Stimulated activated effector memory CD8-positive, alpha-beta T cell treated with anti-CD3 and anti-CD28 coated beads, Interleukin-12 subunit alpha, Interleukin-12 subunit beta, amount 100 ng/mL, for 72 hours (primary cell): Measurements from ENCODE around the gene CRAMP1.
"Not testable (repeated sequence)": the region's sequence is repeated elsewhere in the genome, so short reads cannot be mapped to it uniquely, and the experiment has no call there.

Source experiments
- ATAC-seq: fragments of 150-1000 bp; cut with Tn5 transposase; 2 replicates; pipeline ENCODE4 v1.10.0; 2021
- DNase-seq, 2 donors: peaks; one replicate each; pipeline ENCODE4 v3.0.0; 2021 to 2022; ENCODE audit warnings: low spot score in 2 of 2
- H3K27ac Mint-ChIP-seq: one replicate; pipeline ENCODE4 v1.8.0; 2022; ENCODE audit warnings: mild to moderate bottlenecking, mixed read lengths
- H3K36me3 Mint-ChIP-seq: one replicate; pipeline ENCODE4 v1.8.0; 2022; ENCODE audit warnings: mild to moderate bottlenecking, mixed read lengths
- H3K4me1 Mint-ChIP-seq: one replicate; pipeline ENCODE4 v1.8.0; 2022; ENCODE audit warnings: mixed read lengths
- H3K4me3 Mint-ChIP-seq: one replicate; pipeline ENCODE4 v1.8.0; 2022; ENCODE audit warnings: mild to moderate bottlenecking, mixed read lengths
- H3K9me3 Mint-ChIP-seq: one replicate; pipeline ENCODE4 v1.8.0; 2022; ENCODE audit warnings: mixed read lengths

The CRAMP1 gene

DNA sequence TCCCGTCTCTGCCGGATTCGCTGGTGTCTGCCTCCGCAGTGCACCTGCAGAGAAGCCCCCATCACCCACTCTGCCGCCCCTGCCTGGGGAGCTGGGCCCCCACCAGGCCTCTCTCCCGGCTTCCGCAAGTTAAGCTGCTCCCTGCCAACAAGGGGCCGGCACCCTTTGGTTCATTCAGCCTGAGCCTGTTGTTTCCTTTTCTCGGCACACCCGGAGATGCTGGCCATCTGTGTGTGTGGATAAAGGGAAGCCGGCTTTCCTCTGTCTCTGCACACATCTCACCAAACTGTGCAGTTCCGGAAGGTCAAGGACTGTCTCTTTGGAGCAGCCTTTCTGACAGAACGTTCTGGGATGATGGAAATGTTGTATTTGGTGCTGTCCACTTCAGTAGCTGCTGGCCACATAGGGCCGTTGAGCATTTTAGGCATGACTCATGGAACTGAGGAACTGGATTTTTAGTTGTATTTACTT is 100.7 kb downstream of the CRAMP1 start:
- H3K27ac Mint-ChIP-seq = peak overlapping the region; percentile 54
- DNase-seq (no peak), ATAC-seq (no peak)
- H3K36me3 Mint-ChIP-seq = peaks cover 21% of the 10 kb centered on the region
- no peaks in the 10 kb centered on the region for H3K9me3 Mint-ChIP-seq
- no peak overlapping the region for H3K4me3 Mint-ChIP-seq
- H3K4me1 Mint-ChIP-seq = peaks cover 24% of the 10 kb centered on the region

DNA sequence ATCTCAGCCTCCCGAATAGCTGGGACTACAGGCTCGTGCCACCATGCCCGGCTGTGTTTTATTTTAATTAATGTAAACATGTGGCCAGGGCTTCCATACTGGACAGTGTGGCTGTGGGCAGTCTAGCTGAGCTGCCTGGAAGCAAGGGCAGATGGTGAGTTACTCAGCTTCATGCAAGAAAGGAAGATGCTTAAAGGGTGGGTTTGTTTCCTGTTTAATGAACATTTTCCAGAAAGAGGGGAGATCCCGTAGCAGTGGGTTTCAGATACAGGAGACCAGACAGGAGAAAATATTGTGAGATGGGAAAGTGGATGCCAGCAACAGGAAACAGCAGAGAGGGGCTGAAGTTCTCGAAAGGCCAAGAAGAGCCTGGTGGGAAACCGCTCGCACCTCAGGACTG is 101.2 kb downstream of the CRAMP1 start:
- peaks cover 21% of the 10 kb centered on the region for H3K36me3 Mint-ChIP-seq
- peak overlapping the region; percentile 54 for H3K27ac Mint-ChIP-seq
- peaks cover 21% of the 10 kb centered on the region for H3K4me1 Mint-ChIP-seq
- H3K4me3 Mint-ChIP-seq = no peak overlapping the region
- no peak for ATAC-seq
- H3K9me3 Mint-ChIP-seq = no peaks in the 10 kb centered on the region
- DNase-seq = no peak

DNA sequence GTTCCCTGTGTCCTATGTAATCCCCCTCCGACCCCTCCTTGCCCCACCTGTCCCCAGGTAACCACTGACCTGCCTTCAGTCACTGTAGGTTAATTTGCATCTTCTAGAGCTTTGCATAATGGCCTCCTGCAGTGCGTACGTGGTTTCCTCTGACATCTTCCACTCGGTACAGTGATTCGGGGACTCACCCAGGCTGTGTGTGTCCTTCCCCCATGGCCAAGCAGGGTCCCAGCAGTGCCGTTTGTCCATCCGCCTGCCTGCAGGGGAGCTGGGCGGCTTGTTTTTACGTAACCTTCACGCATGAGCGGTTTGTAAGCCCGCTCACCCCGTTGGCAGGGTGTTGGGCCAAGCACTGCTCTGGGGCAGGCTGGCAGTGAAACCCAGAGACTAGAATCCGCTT is 101.8 kb downstream of the CRAMP1 start:
- no peak for DNase-seq
- no peak overlapping the region for H3K27ac Mint-ChIP-seq
- peaks cover 25% of the 10 kb centered on the region for H3K4me1 Mint-ChIP-seq
- no peaks in the 10 kb centered on the region for H3K9me3 Mint-ChIP-seq
- no peak for ATAC-seq
- H3K36me3 Mint-ChIP-seq = peaks cover 21% of the 10 kb centered on the region
- no peak overlapping the region for H3K4me3 Mint-ChIP-seq

DNA sequence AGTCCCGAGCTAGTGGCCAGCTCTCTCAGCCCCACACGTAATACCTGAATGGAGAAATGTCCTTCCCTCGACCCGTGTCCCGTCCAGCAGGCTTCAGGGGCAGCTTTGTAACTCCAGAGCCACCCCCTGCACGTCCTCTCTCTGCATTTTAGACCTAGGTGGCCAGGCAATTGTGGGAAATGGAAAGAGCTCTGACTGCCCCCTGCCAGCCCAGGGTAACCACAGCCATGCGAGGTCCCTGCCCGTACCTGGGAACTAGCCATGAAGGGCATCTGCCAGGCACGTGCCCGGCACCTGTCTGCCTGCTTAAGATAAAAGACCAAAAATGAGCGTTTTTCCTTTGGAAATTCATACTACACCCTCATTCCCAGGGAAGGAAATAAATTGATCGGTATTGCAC is 103.1 kb downstream of the CRAMP1 start:
- Mint-ChIP-seq H3K27ac (peak overlapping the region; percentile 84), H3K36me3 (peaks cover 21% of the 10 kb centered on the region), H3K9me3 (no peaks in the 10 kb centered on the region), H3K4me1 (peaks cover 28% of the 10 kb centered on the region), H3K4me3 (no peak overlapping the region)
- no peak for ATAC-seq
- no peak for DNase-seq

DNA sequence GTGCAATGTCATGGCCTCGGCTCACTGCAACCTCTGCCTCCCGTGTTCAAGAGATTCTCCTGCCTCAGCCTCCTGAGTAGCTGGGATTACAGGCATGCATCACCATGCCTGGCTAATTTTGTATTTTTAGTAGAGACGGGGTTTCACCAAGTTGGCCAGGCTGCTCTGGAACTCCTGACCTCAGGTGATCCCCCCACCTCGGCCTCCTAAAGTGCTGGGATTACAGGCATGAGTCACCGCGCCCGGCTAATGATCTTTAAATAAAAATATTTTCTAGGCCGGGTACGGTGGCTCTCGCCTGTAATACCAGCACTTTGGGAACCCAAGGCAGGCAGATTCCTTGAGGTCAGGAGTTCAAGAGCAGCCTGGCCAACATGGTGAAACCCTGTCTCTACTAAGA is 106.1 kb downstream of the CRAMP1 start:
- H3K27ac Mint-ChIP-seq = peak overlapping the region; percentile 40
- H3K4me1 Mint-ChIP-seq = peaks cover 25% of the 10 kb centered on the region
- not testable (repeated sequence) for DNase-seq, H3K9me3 Mint-ChIP-seq, ATAC-seq, H3K4me3 Mint-ChIP-seq, H3K36me3 Mint-ChIP-seq

DNA sequence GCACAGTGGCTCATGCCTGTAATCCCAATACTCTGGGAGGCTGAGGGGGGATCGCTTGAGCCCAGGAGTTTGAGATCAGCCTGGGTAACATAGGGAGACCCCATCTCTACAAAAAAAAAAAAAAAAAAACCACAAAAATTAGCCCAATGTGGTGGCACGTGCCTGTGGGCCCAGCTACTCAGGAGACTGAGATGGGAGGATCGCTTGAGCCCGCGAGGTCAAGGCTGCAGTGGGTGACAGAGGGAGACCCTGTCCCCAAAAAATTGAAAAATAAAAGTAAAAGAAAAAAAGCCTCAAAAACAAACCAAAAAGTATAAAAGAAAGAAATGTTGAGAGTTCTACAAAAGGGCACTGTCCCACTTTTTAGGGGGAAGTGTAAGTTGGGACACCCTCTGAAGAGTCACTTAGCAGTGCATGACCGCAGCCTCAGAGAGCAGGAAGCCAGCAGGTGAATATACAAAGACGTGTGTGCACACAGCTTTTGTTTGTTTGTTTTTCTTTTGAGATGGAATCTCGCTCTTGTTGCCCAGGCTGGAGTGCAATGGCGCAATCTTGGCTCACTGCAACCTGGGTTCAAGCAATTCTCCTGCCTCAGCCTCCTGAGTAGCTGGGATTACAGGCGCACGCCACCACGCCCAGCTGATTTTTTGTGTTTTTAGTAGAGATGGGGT is 107.5 kb downstream of the CRAMP1 start:
- peaks cover 27% of the 10 kb centered on the region for H3K4me1 Mint-ChIP-seq
- DNase-seq, H3K4me3 Mint-ChIP-seq, H3K36me3 Mint-ChIP-seq, H3K9me3 Mint-ChIP-seq: not testable (repeated sequence)
- ATAC-seq = peak; percentile 60
- H3K27ac Mint-ChIP-seq = peak overlapping the region; percentile 58

DNA sequence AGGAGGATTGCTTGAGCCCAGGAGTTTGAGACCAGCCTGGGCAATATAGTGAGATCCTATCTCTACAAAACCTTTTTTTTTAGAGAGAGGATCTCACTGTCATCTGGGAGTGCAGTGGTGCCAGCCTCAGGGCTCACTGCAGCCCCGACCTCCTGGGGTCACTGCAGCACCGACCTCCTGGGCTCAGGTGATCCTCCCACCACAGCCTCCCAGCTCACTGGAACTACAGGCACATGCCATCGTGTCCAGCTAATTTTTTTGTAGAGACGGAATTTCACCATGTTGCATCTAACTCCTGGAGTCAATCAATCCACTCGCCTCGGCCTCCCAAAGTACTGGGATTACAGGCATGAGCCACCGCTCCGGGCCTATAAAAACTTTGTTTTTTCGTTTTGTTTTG is 109.2 kb downstream of the CRAMP1 start:
- Mint-ChIP-seq H3K27ac (peak overlapping the region; percentile 17), H3K9me3 (no peaks in the 10 kb centered on the region), H3K4me1 (peaks cover 22% of the 10 kb centered on the region), H3K4me3 (no peak overlapping the region), H3K36me3 (peaks cover 9% of the 10 kb centered on the region)
- no peak for ATAC-seq
- no peak for DNase-seq

DNA sequence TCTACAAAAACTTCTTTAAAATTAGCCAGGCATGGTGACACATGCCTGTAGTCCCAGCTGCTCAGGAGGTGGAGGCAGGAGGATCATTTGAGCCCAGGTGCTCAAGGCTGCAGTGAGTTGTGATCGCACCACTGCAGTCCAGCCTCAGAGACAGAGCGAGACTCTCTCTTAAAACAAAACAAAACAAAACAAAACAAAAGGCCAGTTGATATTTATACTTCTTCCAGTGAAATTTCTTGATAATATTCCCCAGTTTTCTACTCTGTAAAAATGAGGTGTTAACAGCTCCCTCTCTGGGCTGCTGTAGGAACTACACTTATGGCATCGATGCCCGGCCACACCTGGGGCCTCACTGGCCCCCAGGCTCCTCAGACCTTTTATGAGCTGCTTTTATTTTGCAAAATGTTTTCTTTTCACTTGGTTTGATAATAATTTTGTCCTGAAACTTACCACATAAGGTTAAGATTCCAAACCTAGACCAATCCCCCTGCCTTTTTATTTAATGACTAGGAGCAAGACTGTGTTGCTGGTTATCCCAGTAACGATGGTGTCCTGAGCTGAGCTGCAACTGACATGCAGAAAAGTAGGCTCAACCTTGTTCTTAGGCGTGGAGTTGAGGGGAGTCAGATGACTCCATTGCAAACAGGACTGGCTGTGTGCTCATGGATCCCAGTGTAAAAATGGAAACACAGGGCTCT is 111.4 kb downstream of the CRAMP1 start:
- DNase-seq = peak; percentile 27 to 65
- Mint-ChIP-seq H3K4me1 (peaks cover 31% of the 10 kb centered on the region), H3K9me3 (no peaks in the 10 kb centered on the region), H3K27ac (peak overlapping the region; percentile 17), H3K4me3 (no peak overlapping the region), H3K36me3 (peaks cover 28% of the 10 kb centered on the region)
- no peak for ATAC-seq

DNA sequence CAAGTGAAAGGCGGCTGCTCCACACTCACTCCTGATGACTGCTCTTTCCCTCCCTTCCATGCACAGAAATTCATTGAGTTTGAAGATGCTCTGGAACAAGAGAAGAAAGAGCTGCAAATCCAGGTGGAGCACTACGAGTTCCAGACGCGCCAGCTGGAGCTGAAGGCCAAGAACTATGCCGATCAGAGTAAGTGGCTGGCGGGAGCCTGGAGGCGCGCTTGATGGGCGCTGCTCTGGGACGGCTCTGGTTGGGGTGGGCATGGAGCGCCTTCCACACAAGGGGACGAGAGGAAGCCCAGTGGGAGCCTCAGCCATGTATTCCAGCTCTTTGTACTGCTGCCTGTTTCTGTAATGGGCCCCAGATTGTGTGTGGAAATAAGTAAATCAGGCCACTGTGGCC is 112.3 kb downstream of the CRAMP1 start:
- Mint-ChIP-seq H3K36me3 (peaks cover 37% of the 10 kb centered on the region), H3K27ac (no peak overlapping the region), H3K9me3 (no peaks in the 10 kb centered on the region), H3K4me3 (no peak overlapping the region), H3K4me1 (peaks cover 25% of the 10 kb centered on the region)
- ATAC-seq (no peak), DNase-seq (no peak)

DNA sequence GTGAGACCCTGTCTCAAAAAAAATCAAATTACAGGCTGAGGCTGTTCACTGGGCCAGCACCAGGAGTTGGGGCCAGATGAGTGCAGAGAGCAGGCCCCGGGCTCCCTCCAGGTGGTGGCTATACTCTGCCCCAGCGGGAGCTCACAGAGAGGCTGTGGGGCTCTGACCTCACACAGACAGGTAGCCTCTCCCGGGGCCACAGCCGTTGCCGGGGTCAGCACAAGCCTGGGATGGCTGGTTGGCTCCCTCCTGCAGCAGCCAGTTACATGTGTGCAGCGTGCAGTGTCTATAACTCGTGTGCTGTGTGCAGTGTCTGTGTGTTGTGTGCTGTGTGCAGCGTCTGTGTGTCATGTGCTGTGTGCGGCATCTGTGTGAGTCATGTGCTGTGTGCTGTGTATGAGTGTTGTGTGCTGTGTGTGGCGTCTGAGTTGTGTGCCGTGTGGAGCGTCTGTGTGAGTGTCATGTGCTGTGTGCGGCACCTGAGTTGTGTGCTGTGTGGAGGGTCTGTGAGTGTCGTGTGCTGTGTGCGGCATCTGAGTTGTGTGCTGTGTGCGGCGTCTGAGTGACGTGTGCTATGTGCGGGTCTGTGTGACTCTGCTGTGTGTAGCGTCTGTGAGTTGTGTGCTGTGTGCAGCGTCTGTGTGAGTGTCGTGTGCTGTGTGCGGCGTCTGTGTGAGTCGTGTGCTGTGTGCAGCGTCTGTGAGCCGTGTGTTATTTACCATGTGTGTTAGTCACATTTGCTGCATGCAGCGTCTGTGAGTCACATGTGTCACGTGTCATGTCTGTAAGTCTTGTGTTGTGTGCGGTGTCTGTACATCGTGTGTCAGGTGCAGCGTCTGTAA is 114.7 kb downstream of the CRAMP1 start:
- Mint-ChIP-seq H3K4me3 (no peak overlapping the region), H3K4me1 (peaks cover 23% of the 10 kb centered on the region), H3K36me3 (peaks cover 49% of the 10 kb centered on the region), H3K9me3 (no peaks in the 10 kb centered on the region), H3K27ac (peak overlapping the region; percentile 17)
- DNase-seq (no peak), ATAC-seq (no peak)
